DND-41 (cell line): ENCODE data around the gene ADCY1.

ENCODE experiments used
- ATAC-seq: fragments of 200-7000 bp; cut with Tn5 transposase; 3 replicates; pipeline ENCODE4 v1.9.1; 2021; ENCODE audit warnings: low read depth; ENCODE audit not compliant: insufficient read depth
- DNase-seq: peaks from one replicate; pipeline ENCODE4 v3.0.0-alpha.2; 2020
- H2AFZ ChIP-seq: 2 replicates; pipeline ENCODE4 v1.6.0; 2012; ENCODE audit warnings: low read depth, low read length
- H3K27ac ChIP-seq: 2 replicates; pipeline ENCODE4 v1.5.1; 2012; ENCODE audit warnings: low read length, inconsistent platforms
- H3K27me3 ChIP-seq: fragments of 200-600 bp; sonication (generic); 2 replicates; pipeline ENCODE4 v1.6.0; 2012; ENCODE audit warnings: low read length, mild to moderate bottlenecking, inconsistent platforms; ENCODE audit not compliant: insufficient read depth, poor library complexity
- H3K36me3 ChIP-seq: 2 replicates; pipeline ENCODE4 v1.5.1; 2012; ENCODE audit warnings: low read length, inconsistent platforms; ENCODE audit not compliant: insufficient read depth
- H3K4me1 ChIP-seq: 2 replicates; pipeline ENCODE4 v1.5.1; 2012; ENCODE audit warnings: mild to moderate bottlenecking, low read length; ENCODE audit not compliant: insufficient read depth
- H3K4me2 ChIP-seq: 2 replicates; pipeline ENCODE4 v1.6.0; 2012; ENCODE audit warnings: mild to moderate bottlenecking, moderate library complexity, low read length, inconsistent platforms; ENCODE audit not compliant: insufficient read depth
- H3K4me3 ChIP-seq, 2 experiments: fragments of 200-600 bp in 1 of 2; shearing (Covaris generic) in 1 of 2; 2 replicates each; pipeline ENCODE4 v1.5.1; 2012 to 2016; ENCODE audit warnings: inconsistent platforms in 2 of 2, low read length in 2 of 2, mild to moderate bottlenecking in 2 of 2, low read depth in 1 of 2, moderate library complexity in 1 of 2
- H3K79me2 ChIP-seq: 2 replicates; pipeline ENCODE4 v1.6.0; 2012; ENCODE audit warnings: low read length, inconsistent platforms; ENCODE audit not compliant: insufficient read depth
- H3K9ac ChIP-seq: 2 replicates; pipeline ENCODE4 v1.6.0; 2012; ENCODE audit warnings: low read depth, mild to moderate bottlenecking, inconsistent platforms, low read length, moderate library complexity
- H3K9me3 ChIP-seq: 2 replicates; pipeline ENCODE4 v1.5.1; 2012; ENCODE audit warnings: low read length, moderate library complexity, mild to moderate bottlenecking, inconsistent platforms; ENCODE audit not compliant: insufficient read depth, severe bottlenecking
- H4K20me1 ChIP-seq: 2 replicates; pipeline ENCODE4 v1.6.0; 2012; ENCODE audit warnings: low read length; ENCODE audit not compliant: insufficient read depth
- CTCF ChIP-seq: IDR thresholded peaks from 2 replicates; pipeline ENCODE4 v1.5.1; 2012; ENCODE audit warnings: borderline replicate concordance, low read length, moderate library complexity, mild to moderate bottlenecking; ENCODE audit not compliant: poor library complexity, severe bottlenecking; ENCODE audit errors: extremely low read depth
- EZH2 ChIP-seq: IDR thresholded peaks from 3 replicates; pipeline ENCODE4 v1.6.1; 2012; ENCODE audit warnings: borderline replicate concordance, low read depth, mild to moderate bottlenecking, moderate library complexity, low read length, inconsistent platforms; ENCODE audit not compliant: severe bottlenecking

ADCY1 gene

GRCh38 chr7:45703911-45704682 is 129.9 kb downstream of the ADCY1 start:
- Histone ChIP-seq H3K9me3 (no peaks in the 10 kb centered on the region), H4K20me1 (no peaks in the 10 kb centered on the region), H3K4me3 (no peak overlapping the region), H2AFZ (no peak overlapping the region), H3K27me3 (peaks cover 22% of the 10 kb centered on the region), H3K9ac (no peak overlapping the region), H3K27ac (no peak overlapping the region), H3K4me2 (no peak overlapping the region), H3K4me1 (no peaks in the 10 kb centered on the region), H3K36me3 (no peaks in the 10 kb centered on the region), H3K79me2 (no peaks in the 10 kb centered on the region)
- no peak for ATAC-seq
- TF ChIP-seq CTCF (no peak), EZH2 (no peak)
- no peak for DNase-seq

GRCh38 chr7:45704683-45705016 is 130.5 kb downstream of the ADCY1 start:
- no peak for DNase-seq
- Histone ChIP-seq H3K9me3 (no peaks in the 10 kb centered on the region), H2AFZ (no peak overlapping the region)

GRCh38 chr7:45708046-45708950 is 134.1 kb downstream of the ADCY1 start:
- ATAC-seq: no peak
- no peaks in the 10 kb centered on the region for H3K79me2 ChIP-seq

More at GRCh38 chr7:45704683-45705016, 130.5 kb downstream of the ADCY1 start:
- Histone ChIP-seq H3K9ac (no peak overlapping the region), H3K4me1 (no peaks in the 10 kb centered on the region), H3K36me3 (no peaks in the 10 kb centered on the region), H3K79me2 (no peaks in the 10 kb centered on the region), H4K20me1 (no peaks in the 10 kb centered on the region), H3K27ac (no peak overlapping the region), H3K27me3 (peaks cover 22% of the 10 kb centered on the region), H3K4me3 (no peak overlapping the region), H3K4me2 (no peak overlapping the region)
- TF ChIP-seq EZH2: no peak
- no peak for TF ChIP-seq CTCF
- no peak for ATAC-seq

More at GRCh38 chr7:45708046-45708950, 134.1 kb downstream of the ADCY1 start:
- no peak for TF ChIP-seq CTCF
- TF ChIP-seq EZH2: no peak
- Histone ChIP-seq H3K9ac (no peak overlapping the region), H3K27me3 (peaks cover 15% of the 10 kb centered on the region), H3K9me3 (no peaks in the 10 kb centered on the region), H3K4me3 (no peak overlapping the region), H3K4me1 (no peaks in the 10 kb centered on the region), H3K36me3 (no peaks in the 10 kb centered on the region), H3K27ac (no peak overlapping the region), H2AFZ (no peak overlapping the region), H4K20me1 (no peaks in the 10 kb centered on the region), H3K4me2 (no peak overlapping the region)
- DNase-seq: no peak
